Peyer's patch (tissue), 4 donors: ENCODE results near the gene TMX2.

ENCODE experiments used
- POLR2A ChIP-seq, 2 donors: fragments of 450-650 bp; IDR thresholded peaks; one replicate each; pipeline ENCODE4 v1.5.1; 2017; ENCODE audit warnings: antibody characterized with exemption in 2 of 2, mild to moderate bottlenecking in 2 of 2, moderate library complexity in 2 of 2
- TF ChIP-seq, protein P1 (sequence below), 6 experiments: fragments of 450-650 bp in 4 of 6; fragments of 200-600 bp in 2 of 6; sonication (generic) in 1 of 6; IDR thresholded peaks; one replicate each; pipeline ENCODE4 v1.5.1; 2017 to 2019; ENCODE audit warnings: antibody characterized with exemption in 6 of 6, mild to moderate bottlenecking in 3 of 6, moderate library complexity in 1 of 6

- TF ChIP-seq, protein P1, sequence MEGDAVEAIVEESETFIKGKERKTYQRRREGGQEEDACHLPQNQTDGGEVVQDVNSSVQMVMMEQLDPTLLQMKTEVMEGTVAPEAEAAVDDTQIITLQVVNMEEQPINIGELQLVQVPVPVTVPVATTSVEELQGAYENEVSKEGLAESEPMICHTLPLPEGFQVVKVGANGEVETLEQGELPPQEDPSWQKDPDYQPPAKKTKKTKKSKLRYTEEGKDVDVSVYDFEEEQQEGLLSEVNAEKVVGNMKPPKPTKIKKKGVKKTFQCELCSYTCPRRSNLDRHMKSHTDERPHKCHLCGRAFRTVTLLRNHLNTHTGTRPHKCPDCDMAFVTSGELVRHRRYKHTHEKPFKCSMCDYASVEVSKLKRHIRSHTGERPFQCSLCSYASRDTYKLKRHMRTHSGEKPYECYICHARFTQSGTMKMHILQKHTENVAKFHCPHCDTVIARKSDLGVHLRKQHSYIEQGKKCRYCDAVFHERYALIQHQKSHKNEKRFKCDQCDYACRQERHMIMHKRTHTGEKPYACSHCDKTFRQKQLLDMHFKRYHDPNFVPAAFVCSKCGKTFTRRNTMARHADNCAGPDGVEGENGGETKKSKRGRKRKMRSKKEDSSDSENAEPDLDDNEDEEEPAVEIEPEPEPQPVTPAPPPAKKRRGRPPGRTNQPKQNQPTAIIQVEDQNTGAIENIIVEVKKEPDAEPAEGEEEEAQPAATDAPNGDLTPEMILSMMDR (IDR thresholded peaks at IDR 0.05): no peak
- no peak for TF ChIP-seq POLR2A (IDR thresholded peaks at IDR 0.05)
These were observed 75.7 kb downstream of the TMX2 start for GRCh38 chr11:57787920-57788702.
